OCI-LY1 (cell line): ENCODE results near the gene POU2F1.

Experiments used
- H2AFZ ChIP-seq: fragments of 200-600 bp; sonication (generic), shearing (Covaris generic); 2 replicates; pipeline ENCODE4 v1.6.0; 2014; ENCODE audit warnings: antibody characterized with exemption, mild to moderate bottlenecking, low read length
- H3F3A ChIP-seq: fragments of 200-600 bp; sonication (generic), shearing (Covaris generic); 2 replicates; pipeline ENCODE4 v1.6.0; 2014; ENCODE audit warnings: mild to moderate bottlenecking, antibody characterized with exemption, low read length, moderate library complexity; ENCODE audit not compliant: insufficient read depth
- H3K27ac ChIP-seq: fragments of 200-600 bp; sonication (generic); 2 replicates; pipeline ENCODE4 v1.5.1; 2014; ENCODE audit warnings: low read length, mixed run types, mild to moderate bottlenecking, low read depth; ENCODE audit not compliant: poor library complexity, severe bottlenecking
- H3K27me3 ChIP-seq: fragments of 200-600 bp; sonication (generic); 2 replicates; pipeline ENCODE4 v1.6.0; 2014; ENCODE audit warnings: antibody characterized with exemption, mild to moderate bottlenecking, low read length, moderate library complexity; ENCODE audit not compliant: insufficient read depth
- H3K36me3 ChIP-seq: fragments of 200-600 bp; sonication (generic); 2 replicates; pipeline ENCODE4 v1.6.1; 2014; ENCODE audit warnings: mild to moderate bottlenecking, antibody characterized with exemption, low read length, moderate library complexity, mixed read lengths; ENCODE audit not compliant: insufficient read depth
- H3K4me1 ChIP-seq: fragments of 200-600 bp; sonication (generic); 2 replicates; pipeline ENCODE4 v1.5.1; 2014; ENCODE audit warnings: mild to moderate bottlenecking, low read length, moderate library complexity; ENCODE audit not compliant: insufficient read depth, severe bottlenecking
- H3K4me2 ChIP-seq: fragments of 200-600 bp; sonication (generic), shearing (Covaris generic); 2 replicates; pipeline ENCODE4 v1.6.1; 2014; ENCODE audit warnings: low read length
- H3K4me3 ChIP-seq: fragments of 200-600 bp; sonication (generic); 2 replicates; pipeline ENCODE4 v1.5.1; 2014; ENCODE audit warnings: low read length, low read depth, mild to moderate bottlenecking, mixed read lengths; ENCODE audit not compliant: poor library complexity, severe bottlenecking
- H3K79me2 ChIP-seq: fragments of 200-600 bp; shearing (Covaris generic); 2 replicates; pipeline ENCODE4 v1.6.1; 2016; ENCODE audit warnings: mixed run types, low read length, mixed read lengths; ENCODE audit not compliant: insufficient read depth
- H3K9ac ChIP-seq: fragments of 200-600 bp; sonication (generic), shearing (Covaris generic); 2 replicates; pipeline ENCODE4 v1.6.1; 2014; ENCODE audit warnings: mild to moderate bottlenecking, low read length, mixed read lengths
- H3K9me2 ChIP-seq: fragments of 200-600 bp; sonication (generic), shearing (Covaris generic); 2 replicates; pipeline ENCODE4 v1.6.1; 2014; ENCODE audit warnings: low read depth, mild to moderate bottlenecking, low read length, mixed read lengths
- H3K9me3 ChIP-seq: fragments of 200-600 bp; shearing (Covaris generic); 2 replicates; pipeline ENCODE4 v1.6.1; 2014; ENCODE audit warnings: low read length, mixed read lengths
- H4K20me1 ChIP-seq: fragments of 200-600 bp; sonication (generic), shearing (Covaris generic); 2 replicates; pipeline ENCODE4 v1.6.0; 2016; ENCODE audit warnings: mild to moderate bottlenecking, low read length; ENCODE audit not compliant: insufficient read depth
- EZH2 ChIP-seq: fragments of 200-600 bp; sonication (generic), shearing (Covaris generic); IDR thresholded peaks from 2 replicates; pipeline ENCODE4 v1.8.0; 2017; ENCODE audit warnings: borderline replicate concordance, mixed run types, mild to moderate bottlenecking, antibody characterized with exemption, low read length, moderate library complexity, mixed read lengths
- TF ChIP-seq, protein P1 (sequence below): fragments of 200-600 bp; sonication (generic), shearing (Covaris generic); IDR thresholded peaks from 2 replicates; pipeline ENCODE4 v1.5.1; 2017; ENCODE audit warnings: mild to moderate bottlenecking, antibody characterized with exemption, low read length, moderate library complexity, mixed read lengths

POU2F1 gene

DNA sequence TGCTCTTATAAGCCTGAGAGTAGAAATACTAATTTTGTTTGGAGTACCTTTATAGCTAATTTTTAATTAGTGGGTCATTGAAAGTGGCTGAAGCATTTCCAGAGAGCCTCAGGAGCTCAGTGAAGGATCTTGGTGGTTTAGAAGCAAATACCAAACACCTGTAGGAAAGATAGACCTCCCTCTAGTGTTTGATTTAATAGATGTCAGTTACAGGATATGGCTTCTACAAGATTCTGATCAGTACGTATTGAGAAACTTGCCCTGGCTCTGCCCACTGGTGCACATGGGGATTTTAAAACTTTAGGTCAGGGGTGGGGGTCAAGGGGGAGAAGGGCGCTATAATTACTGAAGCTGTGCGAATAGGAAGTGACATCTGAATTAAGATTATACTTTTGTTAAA lies 122.2 kb downstream of the POU2F1 start:
- H3K9me3 ChIP-seq, result no peaks in the 10 kb centered on the region
- H3F3A ChIP-seq, result no peaks in the 10 kb centered on the region; the same call in 1 of the 2 replicates
- H3K27me3 ChIP-seq, result no peaks in the 10 kb centered on the region
- H2AFZ ChIP-seq, result no peak overlapping the region
- no peaks in the 10 kb centered on the region for H4K20me1 ChIP-seq
- H3K79me2 ChIP-seq, result peaks cover 67% of the 10 kb centered on the region
- H3K4me1 ChIP-seq, result peaks cover 34% of the 10 kb centered on the region
- TF ChIP-seq EZH2, result no peak
- TF ChIP-seq, protein P1, sequence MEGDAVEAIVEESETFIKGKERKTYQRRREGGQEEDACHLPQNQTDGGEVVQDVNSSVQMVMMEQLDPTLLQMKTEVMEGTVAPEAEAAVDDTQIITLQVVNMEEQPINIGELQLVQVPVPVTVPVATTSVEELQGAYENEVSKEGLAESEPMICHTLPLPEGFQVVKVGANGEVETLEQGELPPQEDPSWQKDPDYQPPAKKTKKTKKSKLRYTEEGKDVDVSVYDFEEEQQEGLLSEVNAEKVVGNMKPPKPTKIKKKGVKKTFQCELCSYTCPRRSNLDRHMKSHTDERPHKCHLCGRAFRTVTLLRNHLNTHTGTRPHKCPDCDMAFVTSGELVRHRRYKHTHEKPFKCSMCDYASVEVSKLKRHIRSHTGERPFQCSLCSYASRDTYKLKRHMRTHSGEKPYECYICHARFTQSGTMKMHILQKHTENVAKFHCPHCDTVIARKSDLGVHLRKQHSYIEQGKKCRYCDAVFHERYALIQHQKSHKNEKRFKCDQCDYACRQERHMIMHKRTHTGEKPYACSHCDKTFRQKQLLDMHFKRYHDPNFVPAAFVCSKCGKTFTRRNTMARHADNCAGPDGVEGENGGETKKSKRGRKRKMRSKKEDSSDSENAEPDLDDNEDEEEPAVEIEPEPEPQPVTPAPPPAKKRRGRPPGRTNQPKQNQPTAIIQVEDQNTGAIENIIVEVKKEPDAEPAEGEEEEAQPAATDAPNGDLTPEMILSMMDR, result peak; percentile 72
- H3K27ac ChIP-seq, result no peak overlapping the region
- H3K36me3 ChIP-seq, result peaks cover 43% of the 10 kb centered on the region
- no peak overlapping the region for H3K4me3 ChIP-seq
- no peak overlapping the region for H3K9ac ChIP-seq
- no peaks in the 10 kb centered on the region for H3K9me2 ChIP-seq
- H3K4me2 ChIP-seq, result no peak overlapping the region

DNA sequence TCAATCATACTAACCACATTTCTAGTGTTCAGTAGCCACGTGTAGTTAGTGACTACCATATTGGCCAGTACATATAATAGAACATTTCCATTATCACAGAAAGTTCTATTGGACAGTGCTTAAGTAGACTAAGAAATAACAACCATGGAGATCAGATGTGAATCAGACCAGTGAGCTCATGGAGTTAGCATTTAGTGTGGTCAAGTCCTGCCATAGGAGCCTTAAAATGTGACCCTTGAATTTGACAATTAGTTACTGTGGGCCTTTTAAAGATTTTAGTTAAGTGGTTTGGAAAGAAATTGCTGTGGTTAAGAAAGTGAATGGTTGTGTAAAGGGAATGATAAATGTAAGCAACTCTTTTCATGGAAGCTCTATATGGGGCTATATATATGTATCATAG lies 123.4 kb downstream of the POU2F1 start:
- H3K9me3 ChIP-seq, result no peaks in the 10 kb centered on the region
- H2AFZ ChIP-seq, result no peak overlapping the region
- peaks cover 34% of the 10 kb centered on the region for H3K4me1 ChIP-seq
- TF ChIP-seq EZH2, result no peak
- TF ChIP-seq, protein P1, result no peak
- no peak overlapping the region for H3K4me2 ChIP-seq
- no peaks in the 10 kb centered on the region for H3K9me2 ChIP-seq
- H3K36me3 ChIP-seq, result peaks cover 36% of the 10 kb centered on the region
- H3K27me3 ChIP-seq, result no peaks in the 10 kb centered on the region
- no peaks in the 10 kb centered on the region; the same call in 1 of the 2 replicates for H3F3A ChIP-seq
- peaks cover 68% of the 10 kb centered on the region for H3K79me2 ChIP-seq
- H4K20me1 ChIP-seq, result no peaks in the 10 kb centered on the region
- H3K9ac ChIP-seq, result no peak overlapping the region
- no peak overlapping the region for H3K4me3 ChIP-seq
- H3K27ac ChIP-seq, result no peak overlapping the region

DNA sequence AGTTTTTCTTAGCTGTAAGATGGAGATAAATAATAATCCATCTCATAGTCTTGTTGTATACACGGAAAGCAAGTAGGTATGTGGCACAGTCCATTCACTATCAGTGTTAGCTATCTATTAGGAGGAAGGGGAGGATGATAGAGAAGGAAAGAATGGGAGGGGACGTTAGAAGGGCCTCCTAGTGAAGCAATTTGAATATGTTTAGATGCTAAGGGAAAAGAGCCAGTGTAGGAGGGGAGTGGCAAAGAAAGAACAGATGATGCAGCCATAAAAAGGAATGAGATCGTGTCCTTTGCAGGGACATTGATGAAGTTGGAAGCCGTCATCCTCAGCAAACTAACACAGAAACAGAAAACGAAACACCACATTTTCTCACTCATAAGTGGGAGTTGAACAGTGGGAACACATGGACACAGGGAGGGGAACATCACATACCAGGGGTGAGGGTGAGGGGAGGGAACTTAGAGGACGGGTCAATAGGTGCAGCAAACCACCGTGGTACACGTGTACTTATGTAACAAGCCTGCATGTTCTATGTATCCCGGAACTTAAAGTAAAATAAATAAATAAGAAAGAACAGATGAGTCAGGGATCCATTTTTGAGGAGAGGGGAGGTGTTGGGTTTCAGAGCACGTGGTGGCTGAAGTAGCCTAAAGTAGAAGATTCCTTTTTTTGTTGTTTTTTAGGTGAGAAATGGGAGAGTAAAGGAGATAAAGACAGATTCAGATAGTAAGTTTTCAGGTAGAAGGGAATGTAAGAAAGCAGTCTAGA lies 124.1 kb downstream of the POU2F1 start:
- no peak overlapping the region for H3K27ac ChIP-seq
- H3K9me3 ChIP-seq, result no peaks in the 10 kb centered on the region
- peaks cover 75% of the 10 kb centered on the region for H3K79me2 ChIP-seq
- peaks cover 34% of the 10 kb centered on the region for H3K4me1 ChIP-seq
- H2AFZ ChIP-seq, result no peak overlapping the region
- no peaks in the 10 kb centered on the region for H4K20me1 ChIP-seq
- H3K9ac ChIP-seq, result no peak overlapping the region
- H3F3A ChIP-seq, result no peaks in the 10 kb centered on the region; the same call in 1 of the 2 replicates
- no peak overlapping the region for H3K4me3 ChIP-seq
- no peak overlapping the region for H3K4me2 ChIP-seq
- no peak for TF ChIP-seq EZH2
- TF ChIP-seq, protein P1, result no peak
- H3K27me3 ChIP-seq, result no peaks in the 10 kb centered on the region
- H3K9me2 ChIP-seq, result no peaks in the 10 kb centered on the region
- H3K36me3 ChIP-seq, result peaks cover 34% of the 10 kb centered on the region
